GM19035 (cell line): Measurements from ENCODE around the gene KIRREL3.

Experiments used
- ATAC-seq: cut with Tn5 transposase; IDR thresholded peaks from one replicate; pipeline ENCODE4 v1.9.1; 2021; ENCODE audit not compliant: unreplicated experiment

KIRREL3 gene

DNA sequence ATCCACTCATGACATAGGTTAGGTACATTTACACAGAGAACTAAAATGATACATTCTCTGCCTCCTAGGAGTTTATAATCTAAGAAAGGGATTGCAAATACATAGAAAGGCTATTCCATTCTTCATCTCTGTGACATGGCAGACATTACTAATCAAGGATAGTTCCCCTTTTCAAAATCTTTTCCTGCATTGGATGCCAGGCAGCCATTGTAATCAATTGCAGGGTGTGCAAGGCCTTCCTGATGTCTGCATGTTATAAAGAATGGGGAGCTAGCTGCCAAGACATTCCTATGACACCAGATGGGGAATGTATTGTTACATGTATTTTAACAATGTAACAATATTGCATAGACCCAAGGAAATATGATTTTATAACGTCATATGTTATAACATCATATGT, 82.0 kb downstream of the KIRREL3 start:
- no peak for ATAC-seq

- ATAC-seq, result peak; percentile 95
Measured at GRCh38 chr11:126917531-126918204, 82.9 kb downstream of the KIRREL3 start.

DNA sequence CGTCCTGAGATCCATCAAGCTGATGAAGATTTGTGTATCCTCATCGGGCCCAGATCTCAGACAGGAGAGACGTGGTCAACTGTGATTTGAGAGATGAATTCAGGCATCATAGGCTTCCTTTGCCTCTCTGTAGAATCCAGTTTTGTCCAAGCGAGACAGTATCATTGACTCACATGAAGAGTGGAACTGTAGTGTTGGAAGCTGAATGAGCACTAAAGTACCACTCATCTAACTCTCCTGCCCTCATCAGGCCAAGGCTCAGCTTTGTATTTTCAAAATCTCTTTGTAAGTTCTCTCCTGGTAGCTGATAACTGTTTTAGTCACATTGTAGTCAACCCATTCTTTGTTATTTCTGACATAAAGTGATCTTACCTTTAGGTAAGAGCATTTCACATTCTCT, 85.1 kb downstream of the KIRREL3 start:
- no peak for ATAC-seq

- no peak for ATAC-seq
Measured at GRCh38 chr11:126914941-126915340, 85.6 kb downstream of the KIRREL3 start.

- no peak for ATAC-seq
Measured at GRCh38 chr11:126914166-126914565, 86.4 kb downstream of the KIRREL3 start.

- ATAC-seq, result no peak
Measured at GRCh38 chr11:126904520-126904919, 96.0 kb downstream of the KIRREL3 start.

GRCh38 chr11:126901783-126902182, 98.8 kb downstream of the KIRREL3 start:
- ATAC-seq, result no peak

GRCh38 chr11:126899961-126900748, 100.4 kb downstream of the KIRREL3 start:
- no peak for ATAC-seq

- ATAC-seq, result no peak
Measured at GRCh38 chr11:126898802-126899201, 101.8 kb downstream of the KIRREL3 start.

DNA sequence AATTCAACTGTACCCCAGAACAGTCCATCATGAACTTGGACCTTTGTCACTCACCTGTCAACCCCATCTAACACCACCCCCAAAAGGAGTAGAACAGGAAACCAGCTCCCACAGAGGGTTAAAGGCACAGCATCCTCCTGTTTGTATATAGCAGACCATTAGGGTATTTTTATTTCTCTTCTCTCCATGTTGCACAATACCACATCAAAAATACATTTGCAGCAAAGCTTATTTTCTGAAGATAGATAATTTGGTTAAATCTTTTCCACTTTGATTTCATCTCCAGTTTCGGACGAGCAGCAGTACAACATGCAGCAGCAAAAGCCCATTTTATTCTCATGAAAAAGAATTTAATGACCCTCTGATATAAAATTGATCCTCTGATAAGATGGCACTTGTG, 103.1 kb downstream of the KIRREL3 start:
- ATAC-seq, result no peak

- ATAC-seq, result no peak
Measured at GRCh38 chr11:126896025-126896424, 104.5 kb downstream of the KIRREL3 start.

DNA sequence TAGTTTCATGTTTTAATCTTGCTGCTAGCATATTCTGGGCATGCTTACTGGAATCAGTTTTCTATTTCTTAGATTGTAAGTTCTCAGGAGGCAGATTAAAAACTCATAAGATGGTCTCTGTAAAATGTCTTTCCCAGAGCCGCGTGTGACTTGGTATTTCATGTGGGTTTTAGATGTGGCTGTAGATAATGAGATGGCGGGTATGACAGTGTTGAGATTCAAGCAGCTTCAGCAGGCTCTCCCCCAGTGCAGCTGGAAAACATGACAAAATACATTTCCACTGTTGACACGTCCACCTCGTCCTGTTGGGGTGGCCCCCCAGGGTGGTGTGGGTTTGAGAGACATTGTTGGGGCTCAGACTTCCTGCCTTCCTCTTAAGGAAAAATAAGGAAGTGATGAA, 106.8 kb downstream of the KIRREL3 start:
- ATAC-seq, result no peak

- no peak for ATAC-seq
Measured at GRCh38 chr11:126892756-126893155, 107.8 kb downstream of the KIRREL3 start.

DNA sequence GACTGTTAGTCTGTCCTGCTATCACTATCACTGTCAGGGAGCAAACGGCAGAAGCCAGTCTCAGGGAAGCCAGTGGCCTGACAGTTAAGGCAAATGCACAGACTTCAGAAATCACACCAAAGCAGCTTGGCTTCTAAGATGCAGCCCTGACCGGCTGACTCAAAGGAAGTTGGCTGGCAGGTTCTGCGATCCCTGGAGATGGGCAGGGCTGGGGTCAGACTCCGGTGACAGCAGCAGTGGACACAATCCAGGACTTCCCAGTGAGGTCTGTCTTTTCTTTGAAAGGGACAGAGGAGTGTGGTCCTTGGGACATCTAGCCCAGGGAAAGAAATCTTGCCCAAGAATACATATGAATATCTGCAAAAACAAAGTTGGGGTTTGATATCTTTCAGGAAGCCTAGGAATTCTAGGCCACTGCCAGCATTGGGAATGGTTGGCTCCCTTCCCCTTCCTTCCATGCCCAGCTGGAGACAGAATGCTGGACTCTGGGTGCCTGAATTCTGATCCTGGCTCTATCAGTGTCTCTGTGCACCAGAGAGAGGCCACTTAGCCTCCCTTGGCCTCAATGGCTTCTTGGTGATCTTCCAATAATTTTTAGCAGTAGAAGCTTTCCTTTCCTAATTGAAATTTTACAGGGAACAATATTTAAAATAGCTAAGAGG, 108.9 kb downstream of the KIRREL3 start:
- ATAC-seq, result no peak

- no peak for ATAC-seq
Measured at GRCh38 chr11:126890561-126890960, 110.0 kb downstream of the KIRREL3 start.

DNA sequence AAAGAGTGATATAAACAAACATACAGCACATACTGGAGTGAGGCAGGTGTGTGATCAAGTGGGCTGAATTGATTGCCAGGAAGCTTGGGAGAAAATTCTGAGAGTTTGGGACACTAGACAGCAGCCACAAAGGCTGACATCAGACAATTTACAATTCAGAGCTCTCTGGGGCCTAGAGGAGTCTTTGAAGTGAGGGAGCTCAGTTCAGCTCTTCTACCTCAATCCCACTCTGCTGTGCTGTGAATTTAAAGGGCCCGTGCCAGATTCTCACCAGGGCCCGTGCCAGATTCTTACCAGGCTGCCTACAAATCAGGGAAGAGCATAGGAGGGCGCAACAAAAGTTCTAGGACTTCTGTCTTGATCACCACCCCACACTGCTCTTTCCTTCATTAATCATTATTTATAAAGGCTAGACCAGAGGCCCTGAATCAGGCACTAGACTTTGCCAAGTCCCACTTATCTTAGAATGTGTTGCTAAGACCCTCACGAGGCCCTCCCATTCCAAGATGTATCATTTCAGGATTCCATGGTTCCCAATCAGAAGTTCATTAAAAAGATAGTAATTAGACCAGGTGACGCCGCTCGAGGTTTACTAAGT, 112.4 kb downstream of the KIRREL3 start:
- ATAC-seq, result no peak

DNA sequence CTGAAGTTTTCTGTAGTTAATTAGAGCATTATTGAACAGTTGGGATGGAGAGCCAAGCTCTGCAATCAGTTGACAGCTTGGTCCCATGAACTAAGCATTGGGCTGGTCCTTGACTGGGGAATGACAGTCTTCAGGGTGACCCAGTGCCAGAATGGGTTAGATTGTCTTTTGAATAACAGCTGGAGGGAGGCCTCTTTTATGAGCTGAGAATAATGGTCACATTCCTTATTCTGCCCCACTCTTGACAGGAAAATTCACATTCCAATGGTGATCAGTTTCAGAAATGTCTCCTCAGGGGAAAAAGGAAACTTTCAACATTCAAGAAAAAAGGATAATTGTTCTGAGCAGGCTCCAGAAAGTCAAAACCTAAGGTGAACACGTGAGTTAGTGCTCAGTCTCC, 113.9 kb downstream of the KIRREL3 start:
- no peak for ATAC-seq

- ATAC-seq, result no peak
Measured at GRCh38 chr11:126886085-126886484, 114.5 kb downstream of the KIRREL3 start.

DNA sequence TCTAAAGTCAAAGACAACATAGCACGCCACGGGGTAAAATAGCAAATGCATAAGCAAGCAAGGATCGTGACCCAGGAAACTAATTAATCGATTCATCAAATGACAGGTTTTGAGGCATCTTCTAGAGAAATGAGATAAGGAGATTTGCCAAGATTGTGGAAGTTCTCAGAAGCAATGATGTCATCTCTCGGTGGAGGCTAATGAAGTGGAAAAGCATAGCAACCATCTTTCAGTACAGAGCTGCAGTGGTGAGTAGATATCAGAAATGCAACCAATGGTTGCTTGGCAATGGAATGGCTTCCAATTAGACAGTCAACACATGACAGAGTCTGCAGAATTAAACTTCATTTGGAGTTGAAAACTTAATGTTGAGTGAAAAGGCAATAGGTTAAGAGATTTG, 116.0 kb downstream of the KIRREL3 start:
- ATAC-seq, result no peak

DNA sequence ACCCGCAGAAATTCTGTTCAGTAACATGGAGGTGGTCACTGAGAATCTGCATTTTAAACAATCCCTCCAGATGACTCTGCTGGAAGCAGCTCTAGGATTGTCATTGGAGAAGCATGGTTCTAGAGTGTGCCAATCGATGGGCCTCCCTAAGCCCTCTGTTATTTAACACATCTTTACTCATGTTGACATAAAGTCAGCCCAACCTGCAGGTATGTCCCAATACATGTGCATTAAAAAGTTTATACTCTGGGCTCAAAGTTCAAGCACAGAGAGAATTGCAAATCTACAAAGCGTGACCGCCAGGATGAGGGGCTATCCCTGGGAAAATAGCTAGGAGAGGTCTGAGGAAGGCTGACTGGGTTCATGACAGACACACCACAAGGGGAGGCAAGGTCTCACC, 116.4 kb downstream of the KIRREL3 start:
- ATAC-seq, result no peak

DNA sequence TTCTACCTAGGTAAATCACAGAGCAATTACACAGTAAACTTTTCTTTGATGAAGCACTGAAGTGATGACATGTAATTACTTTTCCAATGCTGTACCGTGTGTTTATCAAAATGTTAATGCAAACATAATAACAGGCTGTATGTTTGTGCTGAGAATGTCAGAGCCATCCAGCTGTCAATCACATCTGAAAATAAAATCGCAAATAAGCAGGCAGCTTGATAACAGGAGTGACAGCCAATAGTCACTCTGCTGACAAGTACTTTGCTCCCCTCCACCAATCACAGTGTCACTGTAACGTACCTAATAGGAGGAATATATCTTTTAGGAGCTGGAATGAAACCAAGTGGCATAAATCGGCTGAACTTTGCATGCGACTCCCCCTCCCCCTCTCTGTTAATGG, 119.7 kb downstream of the KIRREL3 start:
- ATAC-seq, result no peak

GRCh38 chr11:126879516-126879915, 121.1 kb downstream of the KIRREL3 start:
- no peak for ATAC-seq
